K562 (cell line): ENCODE data around the gene COPS6. TPM values are rescaled to one million over a fixed set of nuclear protein-coding genes. Genes with fewer than 3 reads are reported as not detected.

Source experiments
- CSDE1 ChIP-seq, 2 experiments: fragments of 450-650 bp; IDR thresholded peaks; 2 replicates each; pipeline ENCODE4 v1.6.1; 2016; ENCODE audit warnings: mild to moderate bottlenecking in 1 of 2
- FOS ChIP-seq: IDR thresholded peaks from 3 replicates; pipeline ENCODE4 v1.6.1; 2011; ENCODE audit not compliant: insufficient read length; ENCODE audit errors: extremely low read depth
- IRF2 ChIP-seq: sonication (generic); formaldehyde crosslinking; IDR thresholded peaks from 2 replicates; pipeline ENCODE4 v1.8.1; 2022; ENCODE audit warnings: mild to moderate bottlenecking, missing genetic modification reagents
- KDM4B ChIP-seq, 2 experiments: fragments of 450-650 bp in 1 of 2; sonication (generic) in 1 of 2; IDR thresholded peaks; 2 replicates each; pipeline ENCODE4 v1.6.1; 2016 to 2017; ENCODE audit warnings: borderline replicate concordance in 2 of 2, antibody characterized with exemption in 1 of 2, low read depth in 1 of 2, mild to moderate bottlenecking in 1 of 2
- MIER1 ChIP-seq: fragments of 450-650 bp; IDR thresholded peaks from 2 replicates; pipeline ENCODE4 v1.6.1; 2016; ENCODE audit warnings: antibody characterized with exemption, mild to moderate bottlenecking, low read depth
- MTA3 ChIP-seq: fragments of 450-650 bp; formaldehyde crosslinking; IDR thresholded peaks from 2 replicates; pipeline ENCODE4 v1.6.1; 2017; ENCODE audit warnings: mild to moderate bottlenecking, borderline replicate concordance
- PHF8 ChIP-seq: fragments of 200-600 bp; sonication (generic); IDR thresholded peaks from 2 replicates; pipeline ENCODE4 v1.6.1; 2012; ENCODE audit warnings: mixed run types, mild to moderate bottlenecking, inconsistent platforms, low read length, moderate library complexity, borderline replicate concordance
- RAD51 ChIP-seq: fragments of 450-650 bp; IDR thresholded peaks from 2 replicates; pipeline ENCODE4 v1.7.1; 2016; ENCODE audit warnings: low read depth, mild to moderate bottlenecking, borderline replicate concordance
- RUNX1 ChIP-seq: sonication (generic); IDR thresholded peaks from 2 replicates; pipeline ENCODE4 v1.6.1; 2016; ENCODE audit warnings: antibody characterized with exemption, low read depth
- SMARCC2 ChIP-seq: fragments of 450-650 bp; IDR thresholded peaks from 2 replicates; pipeline ENCODE4 v1.6.1; 2017; ENCODE audit warnings: antibody characterized with exemption, moderate library complexity, mild to moderate bottlenecking, low read depth
- ZEB2 ChIP-seq: fragments of 450-650 bp; IDR thresholded peaks from 2 replicates; pipeline ENCODE4 v1.6.1; 2016
- ZNF124 ChIP-seq: sonication (generic); formaldehyde crosslinking; IDR thresholded peaks from 2 replicates; pipeline ENCODE4 v1.8.1; 2022; ENCODE audit warnings: missing genetic modification reagents
- ZNF347 ChIP-seq: fragments of 450-650 bp; formaldehyde crosslinking; IDR thresholded peaks from 2 replicates; pipeline ENCODE4 v1.4.0; 2020; ENCODE audit warnings: low read depth, mild to moderate bottlenecking, moderate library complexity
- polyA plus RNA-seq, 8 experiments: library from polyadenylated mRNA; depleted of rRNA in 4 of 8; stranded (reverse) in 5 of 8; unstranded in 3 of 8; fragments of >200 nt; fragmentation: Nextera tagmentation in 2 of 8; fragmentation: Illumina TruSeq in 1 of 8; extraction: Ambion mirVana in 2 of 8; extraction: Trizol in 1 of 8; gene quantifications; 2 replicates each; pipeline versions ENCODE4 v1.2.1 to v1.2.3, GENCODE V29; 2011 to 2014; ENCODE audit warnings: inconsistent platforms in 1 of 8, missing spikeins in 1 of 8
- total RNA-seq, 7 experiments: library from RNA; depleted of rRNA in 6 of 7; stranded (reverse); fragments of >200 nt in 6 of 7; fragmentation: Illumina TruSeq in 2 of 7; extraction: Trizol in 2 of 7; gene quantifications; 2 replicates each; pipeline versions ENCODE4 v1.2.1 to v1.2.3, GENCODE V29; 2011 to 2021; ENCODE audit warnings: low replicate concordance in 1 of 7
- TF ChIP-seq, protein P1 (sequence below), 2 experiments: fragments of 450-650 bp in 1 of 2; sonication (generic) in 1 of 2; formaldehyde crosslinking in 1 of 2; IDR thresholded peaks; 2 replicates each; pipeline versions ENCODE4 v1.7.1 to v1.9.0; 2016 to 2022; ENCODE audit warnings: inconsistent platforms in 1 of 2, mild to moderate bottlenecking in 1 of 2, missing genetic modification reagents in 1 of 2
- TF ChIP-seq, protein P2 (sequence below): fragments of 250-450 bp; sonication (Bioruptor Pico); IDR thresholded peaks from 2 replicates; pipeline ENCODE4 v1.4.0; 2020; ENCODE audit warnings: borderline replicate concordance

The COPS6 gene
- total and polyA plus RNA-seq, 9 of the 15 experiments (the other 6 are each of a cell fraction or from before 2014, with no cell fraction given), result 63.0 to 331 (median 168) TPM

DNA sequence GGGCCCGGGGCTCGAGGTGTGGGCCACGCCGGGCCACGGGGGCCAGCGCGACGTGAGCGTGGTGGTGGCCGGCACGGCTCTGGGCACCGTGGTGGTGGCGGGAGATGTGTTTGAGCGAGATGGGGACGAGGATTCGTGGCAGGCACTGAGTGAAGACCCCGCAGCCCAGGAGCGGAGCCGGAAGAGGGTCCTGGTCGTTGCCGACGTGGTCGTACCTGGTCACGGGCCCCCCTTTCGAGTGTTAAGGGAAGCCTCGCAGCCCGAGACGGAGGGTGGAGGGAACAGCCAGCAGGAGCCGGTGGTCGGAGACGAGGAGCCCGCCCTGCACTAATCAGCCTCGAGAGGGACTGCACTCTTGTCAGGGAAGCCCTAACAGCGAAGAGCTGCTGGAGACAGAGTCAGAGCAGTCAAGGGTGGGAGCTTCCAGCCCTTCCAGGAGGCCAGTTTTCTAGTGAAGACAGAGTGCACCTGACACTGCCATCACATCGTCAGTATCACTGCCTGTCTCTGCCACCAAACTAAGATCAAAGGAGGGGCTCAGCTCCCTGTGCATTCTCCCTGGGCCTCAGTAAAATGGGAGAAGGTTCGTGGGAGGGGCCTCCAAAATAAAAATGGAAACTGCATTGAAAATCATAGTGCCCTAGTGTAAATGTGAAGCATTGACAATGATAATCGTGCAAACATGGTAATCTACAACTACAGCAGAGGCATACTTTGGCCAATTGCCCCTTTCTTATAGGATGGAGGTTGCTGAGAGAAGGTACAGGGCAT lies 39.3 kb downstream of the COPS6 start (continued):
- TF ChIP-seq KDM4B (IDR thresholded peaks at IDR 0.05; ENCODE audit: borderline replicate concordance in 2 of 2, low read depth in 1 of 2) (no peak), RAD51 (no peak), RUNX1 (no peak), ZNF347 (no peak), SMARCC2 (no peak), IRF2 (no peak), MTA3 (no peak), MIER1 (no peak), PHF8 (no peak), FOS (no peak), CSDE1 (IDR thresholded peaks at IDR 0.05) (no peak), ZNF124 (no peak), ZEB2 (no peak)
- TF ChIP-seq, protein P1, sequence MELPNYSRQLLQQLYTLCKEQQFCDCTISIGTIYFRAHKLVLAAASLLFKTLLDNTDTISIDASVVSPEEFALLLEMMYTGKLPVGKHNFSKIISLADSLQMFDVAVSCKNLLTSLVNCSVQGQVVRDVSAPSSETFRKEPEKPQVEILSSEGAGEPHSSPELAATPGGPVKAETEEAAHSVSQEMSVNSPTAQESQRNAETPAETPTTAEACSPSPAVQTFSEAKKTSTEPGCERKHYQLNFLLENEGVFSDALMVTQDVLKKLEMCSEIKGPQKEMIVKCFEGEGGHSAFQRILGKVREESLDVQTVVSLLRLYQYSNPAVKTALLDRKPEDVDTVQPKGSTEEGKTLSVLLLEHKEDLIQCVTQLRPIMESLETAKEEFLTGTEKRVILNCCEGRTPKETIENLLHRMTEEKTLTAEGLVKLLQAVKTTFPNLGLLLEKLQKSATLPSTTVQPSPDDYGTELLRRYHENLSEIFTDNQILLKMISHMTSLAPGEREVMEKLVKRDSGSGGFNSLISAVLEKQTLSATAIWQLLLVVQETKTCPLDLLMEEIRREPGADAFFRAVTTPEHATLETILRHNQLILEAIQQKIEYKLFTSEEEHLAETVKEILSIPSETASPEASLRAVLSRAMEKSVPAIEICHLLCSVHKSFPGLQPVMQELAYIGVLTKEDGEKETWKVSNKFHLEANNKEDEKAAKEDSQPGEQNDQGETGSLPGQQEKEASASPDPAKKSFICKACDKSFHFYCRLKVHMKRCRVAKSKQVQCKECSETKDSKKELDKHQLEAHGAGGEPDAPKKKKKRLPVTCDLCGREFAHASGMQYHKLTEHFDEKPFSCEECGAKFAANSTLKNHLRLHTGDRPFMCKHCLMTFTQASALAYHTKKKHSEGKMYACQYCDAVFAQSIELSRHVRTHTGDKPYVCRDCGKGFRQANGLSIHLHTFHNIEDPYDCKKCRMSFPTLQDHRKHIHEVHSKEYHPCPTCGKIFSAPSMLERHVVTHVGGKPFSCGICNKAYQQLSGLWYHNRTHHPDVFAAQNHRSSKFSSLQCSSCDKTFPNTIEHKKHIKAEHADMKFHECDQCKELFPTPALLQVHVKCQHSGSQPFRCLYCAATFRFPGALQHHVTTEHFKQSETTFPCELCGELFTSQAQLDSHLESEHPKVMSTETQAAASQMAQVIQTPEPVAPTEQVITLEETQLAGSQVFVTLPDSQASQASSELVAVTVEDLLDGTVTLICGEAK (IDR thresholded peaks at IDR 0.05), result no peak
- TF ChIP-seq, protein P1 (CRISPR knock-in tag; IDR thresholded peaks at IDR 0.05), result no peak
- TF ChIP-seq, protein P2, sequence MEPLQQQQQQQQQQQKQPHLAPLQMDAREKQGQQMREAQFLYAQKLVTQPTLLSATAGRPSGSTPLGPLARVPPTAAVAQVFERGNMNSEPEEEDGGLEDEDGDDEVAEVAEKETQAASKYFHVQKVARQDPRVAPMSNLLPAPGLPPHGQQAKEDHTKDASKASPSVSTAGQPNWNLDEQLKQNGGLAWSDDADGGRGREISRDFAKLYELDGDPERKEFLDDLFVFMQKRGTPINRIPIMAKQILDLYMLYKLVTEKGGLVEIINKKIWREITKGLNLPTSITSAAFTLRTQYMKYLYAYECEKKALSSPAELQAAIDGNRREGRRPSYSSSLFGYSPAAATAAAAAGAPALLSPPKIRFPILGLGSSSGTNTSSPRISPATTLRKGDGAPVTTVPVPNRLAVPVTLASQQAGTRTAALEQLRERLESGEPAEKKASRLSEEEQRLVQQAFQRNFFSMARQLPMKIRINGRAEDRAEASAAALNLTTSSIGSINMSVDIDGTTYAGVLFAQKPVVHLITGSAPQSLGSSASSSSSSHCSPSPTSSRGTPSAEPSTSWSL (CRISPR knock-in tag), result no peak
